CD4-positive, alpha-beta T cell treated with Interleukin-4 for 4 hours (primary cell): ENCODE results near the gene TESMIN.

Experiments used
- DNase-seq: peaks from one replicate; pipeline ENCODE4 v3.0.0-alpha.2; 2020

The TESMIN gene

DNA sequence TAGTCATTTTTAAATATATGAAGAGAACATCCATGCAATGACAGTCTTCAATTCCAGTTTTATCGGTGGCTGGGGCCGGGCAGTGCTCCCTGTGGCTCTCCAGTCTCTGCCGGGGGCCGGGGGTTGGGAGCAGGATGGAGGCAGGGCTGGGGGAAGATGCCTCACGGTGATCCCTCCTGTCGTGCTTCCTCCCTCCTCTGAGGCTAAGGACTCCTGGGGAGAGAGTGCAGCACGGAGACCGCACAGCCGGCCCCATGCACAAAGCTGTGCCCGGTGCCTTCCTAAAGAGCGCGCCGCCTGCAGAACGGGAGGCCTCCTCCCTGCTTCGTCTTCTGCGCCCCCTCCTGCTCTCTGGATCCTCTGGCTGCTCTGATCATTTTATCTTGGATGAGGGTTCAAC lies 46.4 kb downstream of the TESMIN start:
- DNase-seq, result no peak

DNA sequence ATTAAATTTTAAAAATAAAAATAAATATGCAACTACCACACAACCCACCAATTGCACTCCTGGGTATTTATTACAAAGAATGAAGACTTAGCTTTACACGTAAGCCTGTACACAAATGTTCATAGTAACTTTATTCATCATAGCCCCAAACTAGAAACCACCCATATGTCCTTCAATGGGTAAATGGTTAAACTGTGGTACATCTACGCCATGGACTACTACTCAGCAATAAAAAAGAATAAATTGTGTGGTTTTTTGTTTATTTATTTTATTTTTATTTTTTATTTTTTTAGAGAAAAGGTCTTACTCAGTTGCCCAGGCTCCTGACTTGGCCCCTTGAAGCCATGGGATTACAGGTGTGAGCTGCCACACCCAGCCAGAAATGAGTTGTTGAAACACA lies 52.3 kb downstream of the TESMIN start:
- DNase-seq, result no peak

DNA sequence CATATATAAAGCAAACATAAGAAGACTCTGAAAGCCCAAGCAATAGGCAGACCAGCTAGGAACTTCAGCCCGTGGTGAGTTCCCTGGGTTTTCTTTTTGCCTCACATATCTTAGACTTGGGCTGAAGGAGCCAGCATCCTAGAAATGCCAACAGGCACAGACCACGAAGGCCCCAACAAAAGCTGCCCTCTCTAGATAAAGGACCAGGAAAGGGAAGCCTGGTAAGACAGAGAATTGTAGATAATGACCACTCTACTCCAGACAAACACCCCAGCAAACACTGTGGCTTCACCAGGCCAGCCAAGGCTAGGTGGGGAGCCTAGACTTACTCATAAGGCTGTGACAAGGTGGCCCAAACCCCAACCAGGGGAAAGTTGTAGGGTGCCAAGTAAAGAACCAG lies 55.8 kb downstream of the TESMIN start:
- no peak for DNase-seq

DNA sequence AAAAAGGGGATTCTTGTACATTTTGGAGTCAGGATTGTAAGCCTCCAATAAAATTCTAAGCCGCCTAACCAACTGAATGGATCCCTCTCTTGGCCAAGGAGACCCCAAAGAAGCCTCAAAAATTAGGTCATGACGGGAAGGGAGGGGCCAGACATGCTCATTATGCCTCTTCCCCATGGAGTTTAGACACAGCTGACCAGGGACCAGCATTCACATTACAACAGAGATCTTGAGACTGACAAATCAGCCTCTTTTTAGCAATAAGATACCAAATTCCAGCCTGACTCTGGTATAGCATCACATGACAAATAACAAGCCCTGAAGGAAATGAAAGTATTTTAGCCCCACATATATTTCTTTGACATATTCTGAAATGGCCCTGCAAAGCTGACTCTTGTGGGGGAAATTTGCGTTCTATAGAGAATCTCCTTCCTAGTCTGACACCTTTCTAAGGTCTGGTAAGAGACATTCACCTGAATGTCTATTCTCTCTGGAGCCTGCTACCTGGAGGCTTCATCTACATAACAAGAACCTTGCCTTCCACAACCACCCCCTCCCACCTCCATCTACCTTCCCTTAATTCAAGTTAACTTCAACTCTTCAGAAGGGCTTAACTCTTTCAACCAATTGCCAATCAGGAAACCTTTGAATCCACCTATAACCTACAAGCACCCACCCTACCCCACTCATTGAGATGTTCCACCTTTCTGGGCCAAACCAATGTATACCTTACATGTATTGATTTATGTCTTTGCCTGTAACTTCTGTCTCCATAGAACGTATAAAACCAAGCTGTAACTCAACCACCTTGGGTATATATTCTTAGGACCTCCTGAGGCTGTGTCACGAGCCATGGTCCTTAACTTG lies 56.7 kb downstream of the TESMIN start:
- no peak for DNase-seq

DNA sequence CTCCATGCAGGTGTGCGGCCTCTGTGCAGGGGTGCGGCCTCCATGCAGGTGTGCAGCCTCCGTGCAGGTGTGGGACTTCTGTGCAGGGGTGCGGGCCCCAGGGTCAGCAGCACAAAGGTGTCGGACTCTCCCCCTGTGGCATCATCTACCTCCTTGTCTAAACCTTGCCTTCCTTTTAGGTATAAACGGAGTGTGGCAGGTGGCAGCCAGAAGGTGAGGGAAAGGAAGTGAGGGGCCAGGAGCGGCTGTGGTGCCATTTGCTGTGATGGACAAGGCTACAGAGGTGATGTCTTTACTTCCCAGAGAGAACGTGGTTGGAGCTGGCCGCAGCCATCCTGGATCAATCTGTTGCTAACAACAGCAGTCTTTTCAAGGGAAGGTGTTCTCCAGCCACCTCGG lies 57.8 kb downstream of the TESMIN start:
- no peak for DNase-seq

DNA sequence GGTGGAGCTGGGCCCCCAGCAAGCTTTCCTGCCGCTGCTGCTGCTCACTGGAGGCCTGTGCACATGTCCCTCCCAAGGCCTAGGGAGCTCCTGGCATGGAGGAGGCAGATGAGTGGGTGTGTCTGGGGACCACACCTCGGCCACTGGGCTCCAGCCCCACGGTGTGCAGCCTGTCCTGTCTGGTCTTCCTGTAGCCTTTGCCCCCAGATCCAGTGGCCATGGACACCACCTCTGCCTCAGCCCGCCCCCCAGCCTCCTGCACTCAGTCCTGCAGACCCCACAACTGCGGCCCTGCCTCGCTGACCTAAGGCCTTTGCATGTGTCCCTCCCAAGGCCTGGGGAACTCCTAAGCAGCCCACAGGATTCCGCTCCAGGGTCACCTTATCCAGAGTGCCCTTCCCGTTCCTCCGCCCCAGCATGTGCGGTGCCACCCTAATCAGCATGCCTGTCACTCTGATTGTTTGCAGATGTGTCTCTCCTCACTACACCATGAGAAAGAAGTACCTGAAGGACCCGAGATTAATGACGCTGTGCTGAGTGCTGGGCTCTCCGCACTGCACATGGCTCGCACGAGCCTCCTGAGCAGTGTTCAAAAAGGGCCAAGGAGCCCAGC lies 58.3 kb downstream of the TESMIN start:
- no peak for DNase-seq

DNA sequence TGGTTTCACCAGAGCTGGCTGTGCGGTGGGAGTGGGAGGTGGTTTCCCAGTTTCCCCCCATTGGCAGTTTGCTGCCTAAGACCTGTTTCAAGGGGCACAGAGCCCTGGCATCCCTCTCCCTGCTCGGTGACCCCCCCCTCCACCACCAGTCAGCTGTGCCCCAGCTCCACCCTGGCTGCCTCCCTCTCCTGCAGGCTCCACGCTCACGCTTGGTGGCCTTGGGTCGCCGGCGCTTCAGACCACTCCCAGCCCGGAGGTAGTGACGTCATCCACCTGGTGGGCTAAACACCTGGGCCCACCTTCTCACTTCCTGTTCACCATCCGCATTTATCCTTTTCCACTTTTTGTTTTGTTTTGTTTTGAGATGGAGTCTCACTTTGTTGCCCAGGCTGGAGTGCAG lies 59.2 kb downstream of the TESMIN start:
- no peak for DNase-seq

DNA sequence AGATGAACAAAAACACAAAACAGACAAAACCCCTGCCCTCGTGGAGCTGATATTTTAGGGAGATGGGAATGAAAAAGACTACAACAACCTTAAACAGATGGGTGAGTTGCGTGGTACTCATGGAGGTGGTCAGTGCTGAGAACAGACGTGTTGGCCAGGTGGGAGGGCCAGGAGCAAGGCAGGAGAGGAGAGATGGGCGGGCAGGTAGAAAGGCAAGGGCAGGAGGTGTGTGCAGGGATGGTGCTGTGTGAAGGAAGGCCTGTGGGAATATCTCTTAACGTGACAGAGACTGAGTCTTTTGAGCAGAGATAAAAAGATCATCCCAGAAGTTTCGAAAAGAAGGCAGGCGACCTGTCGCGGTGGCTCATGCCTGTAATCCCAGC lies 59.9 kb downstream of the TESMIN start:
- DNase-seq, result no peak

DNA sequence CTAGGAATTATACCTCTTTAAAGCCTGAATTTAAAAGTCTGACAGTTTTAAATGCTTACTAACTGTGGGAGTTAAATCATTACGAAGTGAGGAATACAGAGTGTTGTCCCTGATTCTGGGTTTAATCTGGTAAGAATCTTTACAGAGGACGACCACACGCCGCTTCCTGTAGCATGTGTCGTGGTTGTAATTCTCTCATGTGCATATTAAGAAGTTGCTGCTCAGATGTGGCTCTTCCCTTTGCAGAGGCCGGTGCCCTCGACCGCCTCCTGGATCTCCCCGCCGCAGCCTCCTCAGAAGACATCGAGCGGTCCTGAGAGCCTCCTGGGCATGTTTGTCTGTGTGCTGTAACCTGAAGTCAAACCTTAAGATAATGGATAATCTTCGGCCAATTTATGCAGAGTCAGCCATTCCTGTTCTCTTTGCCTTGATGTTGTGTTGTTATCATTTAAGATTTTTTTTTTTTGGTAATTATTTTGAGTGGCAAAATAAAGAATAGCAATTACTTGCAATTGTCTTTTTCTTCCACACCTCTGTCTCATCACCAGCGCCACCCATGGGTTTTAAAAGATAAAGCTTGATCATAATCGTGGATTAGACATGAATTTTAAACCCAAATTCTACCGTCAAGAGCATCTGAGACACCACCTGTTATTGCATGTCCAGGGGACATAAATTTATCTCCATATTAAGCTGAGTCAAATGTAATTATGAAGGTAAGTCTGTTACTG lies 60.5 kb downstream of the TESMIN start:
- DNase-seq, result peak; percentile 3

DNA sequence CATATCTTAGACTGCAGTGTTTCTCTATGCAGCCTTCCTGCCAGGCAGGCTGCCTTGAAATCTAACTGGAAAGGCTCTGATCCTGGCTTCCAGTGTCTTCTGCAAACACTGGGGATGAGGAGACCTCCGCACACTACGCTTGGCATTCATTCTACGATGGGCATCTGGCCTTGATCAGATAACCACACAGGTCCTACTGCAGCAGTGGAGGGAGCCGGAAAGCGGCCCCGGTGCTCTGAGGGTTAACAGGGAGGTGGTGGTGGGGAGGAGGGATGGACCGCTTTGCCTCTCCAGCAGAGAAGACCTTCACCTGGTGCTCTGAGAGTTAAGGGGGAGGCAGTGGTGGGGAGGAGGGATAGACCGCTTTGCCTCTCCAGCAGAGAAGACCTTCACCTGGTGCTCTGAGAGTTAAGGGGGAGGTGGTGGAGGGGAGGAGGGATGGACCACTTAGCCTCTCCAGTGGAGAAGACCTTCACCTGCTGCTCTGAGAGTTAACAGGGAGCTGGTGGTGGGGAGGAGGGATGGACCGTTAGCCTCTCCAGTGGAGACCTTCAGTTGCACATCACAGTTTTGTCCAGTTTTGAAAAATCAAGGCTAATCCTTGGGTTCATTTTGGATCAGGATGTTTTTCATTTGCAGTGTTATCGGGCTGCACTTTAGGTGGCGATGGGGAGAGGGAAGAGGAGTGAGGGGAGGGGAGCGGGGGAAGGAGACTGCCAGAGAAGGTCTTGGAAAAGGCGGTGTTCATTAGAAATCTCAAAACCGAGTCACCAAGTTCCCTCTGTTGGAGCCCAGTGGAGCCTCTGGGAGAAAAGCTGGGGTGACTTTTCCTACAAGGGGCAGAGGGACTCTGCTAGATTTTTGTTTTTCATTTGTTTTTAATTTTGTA lies 61.3 kb downstream of the TESMIN start:
- no peak for DNase-seq

DNA sequence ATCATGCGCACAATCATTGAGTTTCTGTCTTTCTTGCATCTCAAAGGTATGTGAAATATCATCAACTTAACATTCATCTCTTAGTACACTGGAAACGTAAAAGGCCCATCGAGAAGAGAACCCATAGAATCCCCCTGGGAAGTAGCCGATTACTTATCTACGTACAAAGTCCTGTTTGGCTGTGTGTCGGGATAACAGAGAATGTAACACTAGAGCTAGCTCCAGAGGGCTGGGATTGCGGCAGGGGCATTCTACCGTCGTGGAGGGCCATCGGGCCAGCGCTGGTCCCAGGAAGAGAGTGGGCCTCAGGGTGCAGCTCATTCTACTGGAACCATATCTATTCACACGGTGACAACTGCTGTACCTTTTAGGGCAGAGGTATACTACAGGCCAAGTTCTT lies 62.4 kb downstream of the TESMIN start:
- no peak for DNase-seq

DNA sequence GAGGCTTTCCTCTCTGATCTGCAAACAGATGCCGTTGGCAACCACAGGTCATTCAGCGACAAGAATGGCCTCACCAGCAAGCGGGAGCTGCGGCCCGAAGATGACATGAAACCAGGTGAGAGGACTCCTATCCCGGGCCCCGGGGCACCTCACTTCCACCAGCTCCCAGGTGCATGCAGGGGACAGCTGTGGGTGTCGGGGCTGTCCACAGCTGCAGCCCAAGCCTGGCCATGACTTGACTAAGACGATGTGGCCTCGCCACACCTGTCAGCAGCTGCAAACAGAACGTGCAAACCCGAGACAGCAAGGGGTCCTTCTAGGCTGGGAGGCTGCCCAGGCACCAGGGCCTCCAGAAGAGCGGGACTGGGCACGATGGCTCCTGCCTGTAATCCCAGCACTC lies 63.3 kb downstream of the TESMIN start:
- DNase-seq, result no peak

DNA sequence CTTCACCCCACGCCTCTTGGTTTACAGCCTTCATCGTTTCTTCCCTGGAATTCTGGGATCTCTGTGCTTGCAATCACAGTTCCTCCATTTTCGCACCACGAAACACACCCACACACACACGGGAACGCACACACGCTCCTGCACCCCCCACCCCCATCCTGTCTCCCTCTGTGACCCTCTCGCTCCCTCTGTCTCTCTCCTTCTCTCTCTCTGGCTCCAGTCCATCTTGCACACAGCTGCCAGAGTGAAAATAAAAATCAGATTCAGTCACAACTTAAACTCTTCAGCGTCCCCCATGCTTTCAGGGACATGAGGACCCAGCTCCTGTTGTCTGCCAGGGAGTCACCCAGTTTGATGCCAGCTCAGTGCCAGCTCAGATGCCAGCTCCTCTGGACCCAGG lies 64.0 kb downstream of the TESMIN start:
- DNase-seq, result no peak

DNA sequence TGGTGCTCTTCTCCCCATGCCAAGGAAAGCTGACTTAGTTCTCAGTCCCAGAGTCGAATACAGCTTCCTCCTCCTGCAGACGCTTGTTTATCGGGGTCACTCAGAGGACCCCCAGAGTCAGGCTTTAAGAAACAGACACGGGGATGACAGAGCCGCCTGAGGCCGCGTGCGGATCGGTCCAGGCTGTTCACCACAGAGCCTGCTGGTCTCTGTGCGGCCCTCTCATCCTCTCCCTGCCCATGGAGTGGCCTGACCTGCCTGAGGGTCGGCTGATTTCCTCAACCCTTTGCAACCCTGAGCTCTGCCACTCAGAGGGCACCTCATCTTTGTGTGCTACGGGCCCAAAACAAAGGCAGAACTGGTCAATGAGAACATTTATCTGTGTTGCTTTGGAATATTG lies 64.8 kb downstream of the TESMIN start:
- DNase-seq, result no peak

DNA sequence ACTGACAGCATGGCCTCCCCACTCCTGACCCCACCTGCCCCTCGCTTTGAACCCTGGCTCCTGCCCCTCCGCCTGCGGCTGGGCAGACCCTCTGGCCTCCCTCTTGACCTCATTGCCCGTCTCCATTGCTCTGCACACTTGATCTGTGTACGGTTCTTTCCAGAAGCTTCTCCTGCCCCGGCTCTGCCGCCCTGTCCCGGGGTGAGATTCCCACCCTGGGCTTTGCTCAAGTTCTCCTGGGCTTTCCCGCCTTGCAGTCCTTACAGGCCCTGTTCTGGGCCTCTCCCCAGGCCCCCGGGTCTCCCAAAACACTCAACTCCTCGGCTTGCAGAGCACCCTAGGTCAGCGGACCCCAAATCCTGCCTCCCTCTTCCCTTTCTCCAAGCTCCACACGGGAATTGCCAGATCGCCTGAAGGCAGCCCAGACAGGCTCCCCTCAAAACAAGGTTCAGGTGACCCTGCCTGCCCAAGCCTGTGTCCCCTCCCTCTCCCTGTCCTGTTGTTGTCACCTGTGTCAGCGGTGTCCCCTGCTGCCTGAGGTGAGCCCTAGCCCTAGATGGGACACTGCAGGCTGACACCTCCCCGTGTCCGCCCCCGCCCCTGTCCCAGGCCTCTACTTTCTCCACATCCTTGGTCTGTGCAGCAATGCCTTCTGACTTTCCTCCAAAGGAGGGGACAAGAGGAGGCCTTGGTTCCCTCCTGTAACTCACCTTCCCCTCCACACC lies 65.5 kb downstream of the TESMIN start:
- DNase-seq, result no peak

DNA sequence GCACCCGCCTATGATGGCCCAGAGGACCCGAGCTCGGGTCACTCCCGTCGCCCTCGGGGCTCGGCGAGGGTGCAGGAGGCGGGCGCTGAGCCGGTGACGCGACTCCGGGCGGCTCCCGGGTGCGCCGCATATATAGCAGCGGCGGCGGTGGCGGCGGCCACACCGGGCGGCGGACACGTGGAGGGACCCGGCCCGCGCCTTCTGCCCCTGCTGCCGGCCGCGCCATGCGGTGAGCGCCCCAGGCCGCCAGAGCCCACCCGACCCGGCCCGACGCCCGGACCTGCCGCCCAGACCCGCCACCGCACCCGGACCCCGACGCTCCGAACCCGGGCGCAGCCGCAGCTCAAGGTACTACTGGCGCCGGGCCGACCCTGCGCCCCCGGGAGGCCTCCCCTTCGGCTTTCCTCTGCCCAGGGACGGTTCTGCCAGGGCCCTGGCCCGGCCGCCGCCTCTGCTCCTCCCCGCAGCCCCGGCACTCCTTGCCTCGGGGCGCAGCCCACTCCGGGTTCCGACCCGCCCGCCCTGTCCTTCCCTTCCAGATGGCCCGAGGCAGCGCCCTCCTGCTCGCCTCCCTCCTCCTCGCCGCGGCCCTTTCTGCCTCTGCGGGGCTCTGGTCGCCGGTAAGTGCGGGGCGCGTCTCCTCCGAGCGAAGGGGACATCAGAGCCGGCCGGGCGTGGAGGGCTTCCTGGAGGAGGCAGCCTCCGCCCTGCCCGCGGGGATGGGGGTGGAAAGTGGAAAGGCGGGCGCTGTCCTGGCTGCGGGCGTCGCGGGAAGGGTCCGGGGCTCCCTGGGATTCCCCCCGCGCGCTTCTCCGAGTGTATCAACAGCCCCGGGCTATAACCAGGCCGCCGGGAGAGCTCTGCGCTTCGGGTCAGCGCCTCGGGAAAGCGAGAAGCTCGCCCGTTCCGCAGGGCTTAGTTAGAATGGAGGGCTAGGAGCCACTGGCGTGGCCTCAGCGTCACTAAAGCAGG lies 66.6 kb downstream of the TESMIN start, which contains the start of gene GAL:
TSS of gene GAL (plus strand) at position 160 of the 972 bp plus-strand sequence. CDS start at position 540, 380 bp downstream.
- no peak for DNase-seq

DNA sequence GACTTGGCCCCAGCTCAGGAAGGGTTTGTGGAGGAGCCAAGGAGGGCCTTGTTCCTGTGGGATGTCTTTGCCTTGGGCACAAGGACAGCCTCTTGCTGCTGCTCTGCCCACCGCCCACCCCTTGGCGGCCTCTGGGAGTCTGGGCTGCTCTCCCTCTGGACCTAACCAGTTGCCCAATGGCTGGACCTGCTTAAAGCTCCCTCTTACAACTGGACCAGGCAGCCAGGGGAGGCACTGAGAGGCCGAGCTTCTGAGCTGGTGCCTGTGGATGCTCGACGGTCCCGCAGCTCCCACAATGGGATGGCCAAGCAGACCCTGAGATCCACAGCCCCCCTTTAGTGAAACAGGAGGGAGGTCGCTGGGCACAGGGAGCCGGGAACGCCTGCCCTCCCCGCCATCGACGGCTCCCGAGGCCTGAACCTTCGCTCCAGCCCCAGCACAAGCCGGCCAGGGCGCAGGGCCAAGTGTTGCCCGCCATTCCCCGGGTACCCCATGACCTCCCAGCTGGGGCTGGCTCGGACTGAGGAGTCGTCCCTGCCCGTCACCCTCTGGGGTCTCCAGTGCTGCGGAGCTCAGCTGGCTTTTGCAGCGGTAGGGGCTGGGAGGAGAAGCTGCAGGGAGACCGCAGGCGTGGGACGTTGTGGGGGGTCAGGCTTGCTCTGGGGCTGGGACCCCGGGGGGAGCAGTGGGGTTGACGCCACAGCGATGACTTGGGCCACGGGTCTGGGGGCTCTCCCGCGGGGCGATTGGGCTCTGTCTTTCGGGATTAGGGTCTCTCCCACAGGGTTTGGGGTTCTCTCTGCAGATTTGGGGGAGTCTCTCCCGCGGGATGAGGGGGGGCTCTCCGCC lies 67.6 kb downstream of the TESMIN start:
- no peak for DNase-seq

DNA sequence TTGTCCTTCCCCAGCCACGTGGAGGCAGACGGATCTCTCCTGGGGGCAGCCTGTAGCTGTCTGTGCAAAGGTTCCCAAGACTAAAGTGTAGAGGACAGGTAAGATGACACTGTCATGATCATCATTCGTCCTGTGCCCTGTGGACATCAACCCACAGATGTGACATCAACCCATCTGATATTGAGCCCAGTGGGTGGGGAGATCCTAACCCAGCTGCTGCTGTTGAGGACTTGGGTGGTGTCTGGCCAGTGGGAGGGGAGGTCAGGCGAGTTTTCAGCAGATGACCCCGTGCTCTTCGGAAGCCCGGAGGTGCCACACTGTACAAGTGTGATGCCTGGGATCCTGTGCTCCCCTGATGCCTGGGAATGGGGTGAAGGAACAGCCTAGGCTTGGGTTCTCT lies 68.2 kb downstream of the TESMIN start:
- no peak for DNase-seq

DNA sequence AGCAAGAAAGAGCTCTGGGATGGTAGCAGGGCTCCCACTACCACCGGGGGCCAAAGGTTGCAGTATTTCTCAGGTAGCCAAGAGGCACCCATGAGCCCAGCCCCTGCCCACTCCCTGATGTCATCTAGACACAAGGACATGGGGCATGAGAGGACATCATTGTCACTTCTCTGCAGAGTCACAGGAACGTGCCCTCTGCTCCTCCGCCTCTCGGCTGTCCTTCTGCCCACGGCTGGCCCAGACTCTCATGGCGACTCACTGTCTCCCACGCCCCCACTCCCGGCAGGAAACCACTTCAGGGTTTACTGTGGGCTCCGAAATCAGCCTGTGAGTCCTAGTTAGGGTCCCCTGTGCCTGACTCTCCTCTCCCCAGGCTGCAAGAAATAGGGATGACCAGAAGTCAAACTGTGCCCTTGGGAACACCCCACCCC lies 68.8 kb downstream of the TESMIN start:
- DNase-seq, result no peak
